Hepatocyte (in vitro differentiated cells): ENCODE results near the gene KLHL36.

ENCODE experiments used
- EZH2 ChIP-seq: fragments of 200-600 bp; sonication (generic); IDR thresholded peaks from 2 replicates; pipeline ENCODE4 v1.6.1; 2016; ENCODE audit warnings: antibody characterized with exemption, mild to moderate bottlenecking, borderline replicate concordance
- EZH2phosphoT487 ChIP-seq: fragments of 200-600 bp; sonication (generic); IDR thresholded peaks from one replicate; pipeline ENCODE4 v1.6.1; 2018; ENCODE audit warnings: antibody characterized with exemption, mild to moderate bottlenecking, low read depth, moderate library complexity; ENCODE audit not compliant: unreplicated experiment, severe bottlenecking
- TF ChIP-seq, protein P1 (sequence below): fragments of 200-600 bp; sonication (generic); IDR thresholded peaks from 2 replicates; pipeline ENCODE4 v1.5.1; 2016; ENCODE audit warnings: antibody characterized with exemption, mild to moderate bottlenecking; ENCODE audit not compliant: poor library complexity

DNA sequence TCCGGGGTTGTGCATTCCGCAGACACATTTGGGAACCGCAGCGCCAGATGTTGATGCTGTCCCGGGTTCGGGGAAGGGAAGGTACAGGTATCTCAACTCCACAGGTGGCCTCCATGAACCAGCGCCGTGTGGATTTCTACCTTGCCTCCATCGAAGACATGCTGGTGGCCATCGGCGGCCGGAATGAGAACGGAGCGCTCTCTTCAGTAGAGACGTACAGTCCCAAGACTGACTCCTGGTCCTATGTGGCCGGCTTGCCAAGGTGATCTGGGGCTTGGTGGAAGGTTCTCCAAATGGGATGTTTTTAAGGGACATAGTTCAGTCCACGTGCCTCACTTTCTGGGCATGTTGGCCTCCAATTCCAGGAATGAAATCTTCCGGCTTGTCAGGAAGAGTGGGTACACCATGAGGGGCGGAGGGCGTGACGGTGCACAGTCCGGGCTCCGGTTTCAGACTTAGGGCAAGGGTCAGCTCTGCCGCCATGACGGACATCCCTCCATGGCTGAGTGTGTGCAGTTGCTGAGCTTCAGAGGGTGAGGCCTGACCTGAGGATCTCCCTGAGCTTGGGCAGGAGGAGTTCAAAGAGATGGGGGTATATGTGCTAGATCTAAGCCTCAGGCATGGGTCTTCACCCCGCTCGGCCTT, 11.5 kb downstream of the KLHL36 start:
- TF ChIP-seq, protein P1, sequence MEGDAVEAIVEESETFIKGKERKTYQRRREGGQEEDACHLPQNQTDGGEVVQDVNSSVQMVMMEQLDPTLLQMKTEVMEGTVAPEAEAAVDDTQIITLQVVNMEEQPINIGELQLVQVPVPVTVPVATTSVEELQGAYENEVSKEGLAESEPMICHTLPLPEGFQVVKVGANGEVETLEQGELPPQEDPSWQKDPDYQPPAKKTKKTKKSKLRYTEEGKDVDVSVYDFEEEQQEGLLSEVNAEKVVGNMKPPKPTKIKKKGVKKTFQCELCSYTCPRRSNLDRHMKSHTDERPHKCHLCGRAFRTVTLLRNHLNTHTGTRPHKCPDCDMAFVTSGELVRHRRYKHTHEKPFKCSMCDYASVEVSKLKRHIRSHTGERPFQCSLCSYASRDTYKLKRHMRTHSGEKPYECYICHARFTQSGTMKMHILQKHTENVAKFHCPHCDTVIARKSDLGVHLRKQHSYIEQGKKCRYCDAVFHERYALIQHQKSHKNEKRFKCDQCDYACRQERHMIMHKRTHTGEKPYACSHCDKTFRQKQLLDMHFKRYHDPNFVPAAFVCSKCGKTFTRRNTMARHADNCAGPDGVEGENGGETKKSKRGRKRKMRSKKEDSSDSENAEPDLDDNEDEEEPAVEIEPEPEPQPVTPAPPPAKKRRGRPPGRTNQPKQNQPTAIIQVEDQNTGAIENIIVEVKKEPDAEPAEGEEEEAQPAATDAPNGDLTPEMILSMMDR, result no peak
- TF ChIP-seq EZH2, result no peak
- TF ChIP-seq EZH2phosphoT487, result no peak
